ENCODE measurements around the gene TOGARAM1.

TOGARAM1 gene

GRCh38 chr14:45104561-45104960, 142.6 kb downstream of the TOGARAM1 start:
- no peak for TF ChIP-seq CTCF (conservative IDR thresholded peaks at IDR 0.05; ENCODE audit: low read length)
- no peak for DNase-seq (ENCODE audit: low read depth)
- H3K4me3 ChIP-seq (ENCODE audit: low read length): no peak overlapping the region

- no peak for DNase-seq (ENCODE audit: low read depth)
- TF ChIP-seq CTCF (conservative IDR thresholded peaks at IDR 0.05; ENCODE audit: low read length): no peak
- no peak overlapping the region for H3K4me3 ChIP-seq (ENCODE audit: low read length)
These were observed 151.1 kb downstream of the TOGARAM1 start for GRCh38 chr14:45112896-45113781.

GRCh38 chr14:45114327-45114726, 152.3 kb downstream of the TOGARAM1 start:
- no peak for DNase-seq (ENCODE audit: low read depth)
- TF ChIP-seq CTCF (conservative IDR thresholded peaks at IDR 0.05; ENCODE audit: low read length): no peak
- no peak overlapping the region for H3K4me3 ChIP-seq (ENCODE audit: low read length)

- no peak overlapping the region for H3K4me3 ChIP-seq (ENCODE audit: low read length)
- TF ChIP-seq CTCF (conservative IDR thresholded peaks at IDR 0.05; ENCODE audit: low read length): no peak
- no peak for DNase-seq (ENCODE audit: low read depth)
These were observed 156.6 kb downstream of the TOGARAM1 start for GRCh38 chr14:45118594-45118993.

GRCh38 chr14:45120096-45120495, 158.1 kb downstream of the TOGARAM1 start:
- H3K4me3 ChIP-seq (ENCODE audit: low read length): no peak overlapping the region
- TF ChIP-seq CTCF (conservative IDR thresholded peaks at IDR 0.05; ENCODE audit: low read length): no peak
- DNase-seq (ENCODE audit: low read depth): no peak

- no peak for TF ChIP-seq CTCF (conservative IDR thresholded peaks at IDR 0.05; ENCODE audit: low read length)
- no peak overlapping the region for H3K4me3 ChIP-seq (ENCODE audit: low read length)
- DNase-seq (ENCODE audit: low read depth): no peak
These were observed 161.3 kb downstream of the TOGARAM1 start for GRCh38 chr14:45123271-45123670.
